Measurements from ENCODE around the gene AGRN.

AGRN gene

DNA sequence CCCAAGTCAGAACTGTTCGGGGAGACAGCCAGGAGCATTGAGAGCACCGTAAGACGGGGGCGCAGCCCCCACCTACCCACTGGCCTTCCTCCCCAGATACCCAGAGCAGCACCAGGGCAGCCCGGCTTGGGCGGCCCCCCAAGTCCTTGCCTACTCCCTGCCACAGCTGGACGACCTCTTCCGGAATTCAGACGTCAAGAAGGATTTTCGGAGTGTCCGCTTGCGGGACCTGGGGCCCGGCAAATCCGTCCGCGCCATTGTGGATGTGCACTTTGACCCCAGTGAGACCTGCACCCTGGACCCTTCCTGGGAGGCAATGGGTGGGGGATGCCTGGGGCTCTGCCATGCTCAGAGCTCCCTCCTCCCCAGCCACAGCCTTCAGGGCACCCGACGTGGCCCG lies 27.5 kb downstream of the AGRN start:
- peaks cover 0 to 12% of the 10 kb centered on the region in 2 donors for H3K36me3 ChIP-seq (ENCODE audit: control insufficient read depth in 1 of 2, insufficient read depth in 2 of 2, low read length in 2 of 2)
- no peak overlapping the region for H3K27ac ChIP-seq (ENCODE audit: low read depth, low read length)

GRCh38 chr1:1047963-1048362 lies 28.0 kb downstream of the AGRN start:
- H3K9me3 ChIP-seq (ENCODE audit: control insufficient read depth in 1 of 2, low read length in 2 of 2) = no peaks in the 10 kb centered on the region
- H3K4me3 ChIP-seq (ENCODE audit: low read depth in 1 of 2, low read length in 2 of 2) = no peak overlapping the region
- H3K9ac ChIP-seq (ENCODE audit: low read depth in 1 of 2, low read length in 2 of 2) = no peak overlapping the region
- H3K27me3 ChIP-seq (ENCODE audit: control insufficient read depth in 1 of 2, insufficient read depth in 2 of 2, low read length in 2 of 2) = no peaks in the 10 kb centered on the region
- H3K36me3 ChIP-seq (ENCODE audit: control insufficient read depth in 1 of 2, insufficient read depth in 2 of 2, low read length in 2 of 2) = peaks cover 0 to 14% of the 10 kb centered on the region in 2 donors
- no peak overlapping the region for H3K27ac ChIP-seq (ENCODE audit: low read depth, low read length)
- peaks cover 0 to 8% of the 10 kb centered on the region in 2 donors for H3K4me1 ChIP-seq (ENCODE audit: control insufficient read depth in 1 of 2, insufficient read depth in 2 of 2, low read length in 2 of 2)

More for the DNA sequence above, 27.5 kb downstream of the AGRN start:
- no peaks in the 10 kb centered on the region for H3K27me3 ChIP-seq (ENCODE audit: control insufficient read depth in 1 of 2, insufficient read depth in 2 of 2, low read length in 2 of 2)
- no peaks in the 10 kb centered on the region for H3K9me3 ChIP-seq (ENCODE audit: control insufficient read depth in 1 of 2, low read length in 2 of 2)
- H3K9ac ChIP-seq (ENCODE audit: low read depth in 1 of 2, low read length in 2 of 2) = no peak overlapping the region
- peaks cover 0 to 8% of the 10 kb centered on the region in 2 donors for H3K4me1 ChIP-seq (ENCODE audit: control insufficient read depth in 1 of 2, insufficient read depth in 2 of 2, low read length in 2 of 2)
- H3K4me3 ChIP-seq (ENCODE audit: low read depth in 1 of 2, low read length in 2 of 2) = no peak overlapping the region

DNA sequence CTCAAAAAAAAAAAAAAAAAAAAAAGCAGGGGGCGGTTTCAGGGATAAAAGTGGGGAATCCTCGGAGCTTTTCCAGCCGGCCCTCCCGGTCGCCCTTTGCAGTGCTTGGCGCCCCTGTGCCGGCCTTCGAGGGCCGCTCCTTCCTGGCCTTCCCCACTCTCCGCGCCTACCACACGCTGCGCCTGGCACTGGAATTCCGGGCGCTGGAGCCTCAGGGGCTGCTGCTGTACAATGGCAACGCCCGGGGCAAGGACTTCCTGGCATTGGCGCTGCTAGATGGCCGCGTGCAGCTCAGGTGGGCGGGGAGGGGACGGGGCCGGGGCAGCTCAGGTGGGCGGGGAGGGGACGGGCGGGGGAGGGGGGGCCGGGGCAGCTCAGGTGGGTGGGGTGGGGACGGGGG lies 28.8 kb downstream of the AGRN start:
- no peaks in the 10 kb centered on the region for H3K27me3 ChIP-seq (ENCODE audit: control insufficient read depth in 1 of 2, insufficient read depth in 2 of 2, low read length in 2 of 2)
- no peak overlapping the region for H3K27ac ChIP-seq (ENCODE audit: low read depth, low read length)
- no peaks in the 10 kb centered on the region for H3K9me3 ChIP-seq (ENCODE audit: control insufficient read depth in 1 of 2, low read length in 2 of 2)
- H3K9ac ChIP-seq (ENCODE audit: low read depth in 1 of 2, low read length in 2 of 2) = no peak overlapping the region
- peaks cover 0 to 14% of the 10 kb centered on the region in 2 donors for H3K36me3 ChIP-seq (ENCODE audit: control insufficient read depth in 1 of 2, insufficient read depth in 2 of 2, low read length in 2 of 2)
- no peak overlapping the region for H3K4me3 ChIP-seq (ENCODE audit: low read depth in 1 of 2, low read length in 2 of 2)
- H3K4me1 ChIP-seq (ENCODE audit: control insufficient read depth in 1 of 2, insufficient read depth in 2 of 2, low read length in 2 of 2) = peaks cover 0 to 8% of the 10 kb centered on the region in 2 donors

- H3K27me3 ChIP-seq (ENCODE audit: control insufficient read depth in 1 of 2, insufficient read depth in 2 of 2, low read length in 2 of 2) = no peaks in the 10 kb centered on the region
- H3K36me3 ChIP-seq (ENCODE audit: control insufficient read depth in 1 of 2, insufficient read depth in 2 of 2, low read length in 2 of 2) = peaks cover 0 to 12% of the 10 kb centered on the region in 2 donors
- no peaks in the 10 kb centered on the region for H3K9me3 ChIP-seq (ENCODE audit: control insufficient read depth in 1 of 2, low read length in 2 of 2)
- H3K27ac ChIP-seq (ENCODE audit: low read depth, low read length) = no peak overlapping the region
- peaks cover 0 to 8% of the 10 kb centered on the region in 2 donors for H3K4me1 ChIP-seq (ENCODE audit: control insufficient read depth in 1 of 2, insufficient read depth in 2 of 2, low read length in 2 of 2)
- H3K4me3 ChIP-seq (ENCODE audit: low read depth in 1 of 2, low read length in 2 of 2) = no peak overlapping the region
- no peak overlapping the region for H3K9ac ChIP-seq (ENCODE audit: low read depth in 1 of 2, low read length in 2 of 2)
Observed at GRCh38 chr1:1049318-1050165, 29.6 kb downstream of the AGRN start.

DNA sequence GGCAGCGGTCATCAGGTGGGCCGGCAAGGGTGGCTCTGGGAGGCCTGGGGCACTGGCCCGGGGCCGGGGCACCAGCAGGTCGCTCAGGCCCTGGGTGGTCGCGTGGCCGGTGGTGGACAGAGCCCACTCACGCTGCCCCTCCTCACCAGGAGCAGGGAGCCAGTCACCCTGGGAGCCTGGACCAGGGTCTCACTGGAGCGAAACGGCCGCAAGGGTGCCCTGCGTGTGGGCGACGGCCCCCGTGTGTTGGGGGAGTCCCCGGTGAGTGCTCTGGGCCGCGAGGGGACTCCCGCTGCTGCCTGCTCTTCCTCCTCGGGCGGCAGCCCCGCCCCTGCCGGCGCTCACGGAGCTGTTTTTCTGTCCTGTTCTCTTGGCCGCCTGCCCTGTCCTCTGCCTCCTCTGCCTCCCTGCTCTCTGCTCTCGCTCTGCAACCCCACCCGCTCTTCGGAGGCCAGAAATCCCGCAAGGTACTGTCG lies 30.7 kb downstream of the AGRN start:
- no peaks in the 10 kb centered on the region for H3K27me3 ChIP-seq (ENCODE audit: control insufficient read depth in 1 of 2, insufficient read depth in 2 of 2, low read length in 2 of 2)
- peaks cover 0 to 7% of the 10 kb centered on the region in 2 donors for H3K36me3 ChIP-seq (ENCODE audit: control insufficient read depth in 1 of 2, insufficient read depth in 2 of 2, low read length in 2 of 2)
- peaks cover 0 to 8% of the 10 kb centered on the region in 2 donors for H3K4me1 ChIP-seq (ENCODE audit: control insufficient read depth in 1 of 2, insufficient read depth in 2 of 2, low read length in 2 of 2)
- H3K27ac ChIP-seq (ENCODE audit: low read depth, low read length) = no peak overlapping the region
- no peak overlapping the region for H3K9ac ChIP-seq (ENCODE audit: low read depth in 1 of 2, low read length in 2 of 2)
- no peaks in the 10 kb centered on the region for H3K9me3 ChIP-seq (ENCODE audit: control insufficient read depth in 1 of 2, low read length in 2 of 2)
- H3K4me3 ChIP-seq (ENCODE audit: low read depth in 1 of 2, low read length in 2 of 2) = no peak overlapping the region

DNA sequence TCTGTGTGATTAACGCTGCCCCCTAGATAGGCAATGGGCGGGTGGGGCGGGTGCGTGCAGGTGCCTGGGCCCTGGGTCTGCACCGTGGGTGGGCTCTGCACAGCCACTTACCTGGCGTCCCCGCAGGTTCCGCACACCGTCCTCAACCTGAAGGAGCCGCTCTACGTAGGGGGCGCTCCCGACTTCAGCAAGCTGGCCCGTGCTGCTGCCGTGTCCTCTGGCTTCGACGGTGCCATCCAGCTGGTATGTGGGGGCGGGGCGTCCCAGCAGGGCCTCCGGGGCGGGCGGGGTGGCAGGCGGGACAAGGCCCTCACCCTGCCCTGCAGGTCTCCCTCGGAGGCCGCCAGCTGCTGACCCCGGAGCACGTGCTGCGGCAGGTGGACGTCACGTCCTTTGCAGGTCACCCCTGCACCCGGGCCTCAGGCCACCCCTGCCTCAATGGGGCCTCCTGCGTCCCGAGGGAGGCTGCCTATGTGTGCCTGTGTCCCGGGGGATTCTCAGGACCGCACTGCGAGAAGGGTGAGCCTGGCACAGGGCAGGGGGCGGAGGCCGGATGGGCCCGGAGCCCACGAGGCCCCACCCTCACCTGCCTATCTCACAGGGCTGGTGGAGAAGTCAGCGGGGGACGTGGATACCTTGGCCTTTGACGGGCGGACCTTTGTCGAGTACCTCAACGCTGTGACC lies 31.3 kb downstream of the AGRN start:
- Histone ChIP-seq H3K9me3 (ENCODE audit: control insufficient read depth in 1 of 2, low read length in 2 of 2) (no peaks in the 10 kb centered on the region), H3K27me3 (ENCODE audit: control insufficient read depth in 1 of 2, insufficient read depth in 2 of 2, low read length in 2 of 2) (no peaks in the 10 kb centered on the region), H3K4me3 (ENCODE audit: low read depth in 1 of 2, low read length in 2 of 2) (no peak overlapping the region), H3K36me3 (ENCODE audit: control insufficient read depth in 1 of 2, insufficient read depth in 2 of 2, low read length in 2 of 2) (peaks cover 0 to 7% of the 10 kb centered on the region in 2 donors), H3K27ac (ENCODE audit: low read depth, low read length) (no peak overlapping the region), H3K9ac (ENCODE audit: low read depth in 1 of 2, low read length in 2 of 2) (no peak overlapping the region), H3K4me1 (ENCODE audit: control insufficient read depth in 1 of 2, insufficient read depth in 2 of 2, low read length in 2 of 2) (peaks cover 0 to 8% of the 10 kb centered on the region in 2 donors)

DNA sequence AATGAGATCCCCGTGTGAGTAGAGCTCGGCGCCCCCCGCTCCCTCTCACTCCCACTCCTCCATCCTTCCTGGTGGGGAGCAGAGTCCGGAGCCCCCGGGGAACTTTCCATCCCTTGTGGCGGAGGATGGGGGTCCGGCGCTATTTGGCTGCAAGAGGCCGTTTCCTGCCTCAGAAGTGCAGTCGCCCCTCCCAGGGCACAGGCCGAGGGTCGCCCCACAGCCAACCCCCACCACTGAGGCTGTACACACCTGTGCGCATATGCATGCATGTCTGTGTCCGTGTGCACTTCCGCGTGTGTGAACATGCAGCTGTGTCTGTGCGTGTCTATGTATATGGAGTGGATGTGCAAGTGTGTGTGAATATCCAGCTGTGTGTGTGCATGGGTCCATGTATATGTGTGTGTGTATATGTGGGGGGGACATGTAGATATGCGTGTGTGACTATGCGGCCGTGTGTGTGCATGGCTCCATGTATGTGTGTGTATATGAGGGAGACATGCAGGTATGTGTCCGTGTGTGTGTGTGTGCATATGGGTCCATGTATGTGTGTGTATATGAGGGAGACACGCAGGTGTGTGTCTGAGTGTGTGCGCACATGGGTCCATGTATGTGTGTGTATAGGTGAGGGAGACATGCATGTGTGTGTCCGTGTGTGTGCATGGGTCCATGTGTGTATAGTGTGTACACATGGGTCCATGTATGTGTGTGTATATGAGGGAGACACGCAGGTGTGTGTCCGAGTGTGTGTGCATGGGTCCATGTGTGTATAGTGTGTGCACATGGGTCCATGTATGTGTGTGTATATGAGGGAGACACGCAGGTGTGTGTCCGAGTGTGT lies 32.3 kb downstream of the AGRN start:
- H3K4me1 ChIP-seq (ENCODE audit: control insufficient read depth in 1 of 2, insufficient read depth in 2 of 2, low read length in 2 of 2) = peaks cover 0 to 8% of the 10 kb centered on the region in 2 donors
- H3K9ac ChIP-seq (ENCODE audit: low read depth in 1 of 2, low read length in 2 of 2) = no peak overlapping the region
- H3K27me3 ChIP-seq (ENCODE audit: control insufficient read depth in 1 of 2, insufficient read depth in 2 of 2, low read length in 2 of 2) = peaks cover 2 to 5% of the 10 kb centered on the region in 2 donors
- H3K9me3 ChIP-seq (ENCODE audit: control insufficient read depth in 1 of 2, low read length in 2 of 2) = no peaks in the 10 kb centered on the region
- H3K36me3 ChIP-seq (ENCODE audit: control insufficient read depth in 1 of 2, insufficient read depth in 2 of 2, low read length in 2 of 2) = peaks cover 0 to 3% of the 10 kb centered on the region in 2 donors
- H3K27ac ChIP-seq (ENCODE audit: low read depth, low read length) = no peak overlapping the region
- no peak overlapping the region for H3K4me3 ChIP-seq (ENCODE audit: low read depth in 1 of 2, low read length in 2 of 2)

DNA sequence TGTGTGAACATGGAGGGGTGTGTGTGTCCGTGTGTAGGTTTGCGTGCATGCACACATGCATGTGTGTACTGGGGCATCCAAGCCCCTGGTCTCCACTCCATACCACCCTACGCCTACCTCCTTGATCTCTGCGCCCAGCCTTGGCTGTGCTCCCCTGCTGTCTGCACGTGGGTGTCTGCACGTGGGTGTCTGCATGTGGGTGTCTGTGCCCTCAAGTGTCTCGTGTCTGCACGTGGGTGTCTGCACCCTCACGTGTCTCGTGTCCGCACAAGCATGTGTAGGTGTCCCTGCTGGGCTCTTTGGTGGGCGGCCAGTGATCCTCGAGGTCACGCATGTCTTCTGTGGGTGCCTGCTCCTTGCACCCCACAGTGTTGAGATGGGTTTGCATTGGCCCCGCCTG lies 33.1 kb downstream of the AGRN start:
- Histone ChIP-seq H3K27me3 (ENCODE audit: control insufficient read depth in 1 of 2, insufficient read depth in 2 of 2, low read length in 2 of 2) (peaks cover 7 to 9% of the 10 kb centered on the region in 2 donors), H3K27ac (ENCODE audit: low read depth, low read length) (no peak overlapping the region), H3K9me3 (ENCODE audit: control insufficient read depth in 1 of 2, low read length in 2 of 2) (no peaks in the 10 kb centered on the region), H3K4me1 (ENCODE audit: control insufficient read depth in 1 of 2, insufficient read depth in 2 of 2, low read length in 2 of 2) (peaks cover 0 to 8% of the 10 kb centered on the region in 2 donors), H3K9ac (ENCODE audit: low read depth in 1 of 2, low read length in 2 of 2) (no peak overlapping the region), H3K4me3 (ENCODE audit: low read depth in 1 of 2, low read length in 2 of 2) (no peak overlapping the region), H3K36me3 (ENCODE audit: control insufficient read depth in 1 of 2, insufficient read depth in 2 of 2, low read length in 2 of 2) (peaks cover 0 to 3% of the 10 kb centered on the region in 2 donors)

GRCh38 chr1:1053682-1054081 lies 33.8 kb downstream of the AGRN start:
- Histone ChIP-seq H3K27me3 (ENCODE audit: control insufficient read depth in 1 of 2, insufficient read depth in 2 of 2, low read length in 2 of 2) (peaks cover 13 to 15% of the 10 kb centered on the region in 2 donors), H3K4me1 (ENCODE audit: control insufficient read depth in 1 of 2, insufficient read depth in 2 of 2, low read length in 2 of 2) (peaks cover 0 to 11% of the 10 kb centered on the region in 2 donors), H3K27ac (ENCODE audit: low read depth, low read length) (no peak overlapping the region), H3K9ac (ENCODE audit: low read depth in 1 of 2, low read length in 2 of 2) (no peak overlapping the region), H3K9me3 (ENCODE audit: control insufficient read depth in 1 of 2, low read length in 2 of 2) (no peaks in the 10 kb centered on the region), H3K4me3 (ENCODE audit: low read depth in 1 of 2, low read length in 2 of 2) (no peak overlapping the region), H3K36me3 (ENCODE audit: control insufficient read depth in 1 of 2, insufficient read depth in 2 of 2, low read length in 2 of 2) (peaks cover 0 to 3% of the 10 kb centered on the region in 2 donors)

All from duodenal mucosa (tissue), 2 donors.